ENCODE results near the gene SUCLG2.

DNA sequence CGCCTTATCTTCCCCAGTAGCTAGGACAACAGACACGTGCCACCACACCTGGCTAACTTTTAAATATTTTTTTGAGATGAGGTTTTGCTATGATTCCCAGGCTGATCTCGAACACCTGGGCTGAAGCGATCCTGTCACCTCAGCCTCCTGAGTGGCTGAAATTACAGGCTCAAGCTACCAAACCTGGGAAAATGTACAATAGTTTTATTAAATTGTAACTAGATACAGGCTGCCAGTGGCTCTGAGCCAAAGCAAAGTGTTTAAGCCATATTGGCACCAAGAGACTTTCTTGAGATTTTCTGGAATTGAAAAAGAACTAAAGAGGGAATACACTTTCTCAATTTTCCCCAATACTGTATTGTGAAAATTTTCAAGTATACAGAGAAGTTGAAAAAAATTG, 204.3 kb downstream of the SUCLG2 start:
- TF ChIP-seq, protein P1, sequence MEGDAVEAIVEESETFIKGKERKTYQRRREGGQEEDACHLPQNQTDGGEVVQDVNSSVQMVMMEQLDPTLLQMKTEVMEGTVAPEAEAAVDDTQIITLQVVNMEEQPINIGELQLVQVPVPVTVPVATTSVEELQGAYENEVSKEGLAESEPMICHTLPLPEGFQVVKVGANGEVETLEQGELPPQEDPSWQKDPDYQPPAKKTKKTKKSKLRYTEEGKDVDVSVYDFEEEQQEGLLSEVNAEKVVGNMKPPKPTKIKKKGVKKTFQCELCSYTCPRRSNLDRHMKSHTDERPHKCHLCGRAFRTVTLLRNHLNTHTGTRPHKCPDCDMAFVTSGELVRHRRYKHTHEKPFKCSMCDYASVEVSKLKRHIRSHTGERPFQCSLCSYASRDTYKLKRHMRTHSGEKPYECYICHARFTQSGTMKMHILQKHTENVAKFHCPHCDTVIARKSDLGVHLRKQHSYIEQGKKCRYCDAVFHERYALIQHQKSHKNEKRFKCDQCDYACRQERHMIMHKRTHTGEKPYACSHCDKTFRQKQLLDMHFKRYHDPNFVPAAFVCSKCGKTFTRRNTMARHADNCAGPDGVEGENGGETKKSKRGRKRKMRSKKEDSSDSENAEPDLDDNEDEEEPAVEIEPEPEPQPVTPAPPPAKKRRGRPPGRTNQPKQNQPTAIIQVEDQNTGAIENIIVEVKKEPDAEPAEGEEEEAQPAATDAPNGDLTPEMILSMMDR (conservative IDR thresholded peaks at IDR 0.05) = no peak
- TF ChIP-seq EZH2 (IDR thresholded peaks at IDR 0.05; ENCODE audit: low read depth) = no peak
